ENCODE data around the gene ENTHD1. TPM values are rescaled to one million over a fixed set of nuclear protein-coding genes. Genes with fewer than 3 reads are reported as not detected.

ENTHD1 gene
- total and polyA plus RNA-seq, 10 of the 15 experiments (the other 5 are each of a cell fraction or from before 2014, with no cell fraction given) = 0.09 to 0.52 (median 0.21) TPM; not detected in 1

GRCh38 chr22:39765046-39765445 is 128.5 kb downstream of the ENTHD1 start:
- no peaks in the 10 kb centered on the region for H3K27me3 ChIP-seq (replicated peaks in 1 of 2; ENCODE audit: control insufficient read depth in 2 of 2, insufficient read depth in 2 of 2, low read length in 1 of 2)
- no peaks in the 10 kb centered on the region for H3K36me3 ChIP-seq (ENCODE audit: control insufficient read depth in 2 of 2, insufficient read depth in 2 of 2, low read length in 1 of 2)
- no TSS peak for BruUV-seq (replicated peaks)
- in situ Hi-C loops (cut with MboI) = no loop called here
- no peaks in the 10 kb centered on the region for H3K79me2 ChIP-seq (ENCODE audit: control insufficient read depth, insufficient read depth, low read length)
- 0 out of 2 replicates have a peak overlapping the region, but pooled peaks have one; percentile 16 for H2AFZ ChIP-seq (ENCODE audit: control insufficient read depth, low read depth, low read length)
- ChIA-PET POLR2A (interaction anchor here (1.0 kb wide), 1 partner anchor 152 kb away, joined by 4 read pairs; no protein-coding TSS in a partner anchor), SMC1A (ENCODE audit: uncharacterized antibody, unreplicated experiment) (interaction anchor here (0.7 to 2.5 kb wide), 7 partner anchors 8 to 156 kb away, joined by 3 to 22 read pairs (median 4); no protein-coding TSS in a partner anchor), CTCF (interaction anchor here (1.1 to 2.0 kb wide), 2 partner anchors 93 to 259 kb away, joined by 4 to 9 read pairs; no protein-coding TSS in a partner anchor), RAD21 (ENCODE audit: unreplicated experiment) (interaction anchor here (1.1 to 1.4 kb wide), 2 partner anchors 168 to 260 kb away, joined by 4 to 5 read pairs; no protein-coding TSS in a partner anchor)
- intact Hi-C loops (cut with micrococcal nuclease; ENCODE audit: unreplicated experiment) = no loop called here
- FAIRE-seq = no peak
- no peak overlapping the region for H3K4me2 ChIP-seq (ENCODE audit: control insufficient read depth, insufficient read depth)
- H3K27ac ChIP-seq (ENCODE audit: control insufficient read depth, insufficient read depth) = no peak overlapping the region
- no peak for DNase-seq (ENCODE audit: low read depth, low spot score)
- no peak overlapping the region for H3K4me3 ChIP-seq
- no peak overlapping the region for H3K9ac ChIP-seq (ENCODE audit: control insufficient read depth, insufficient read depth, low read length)
- TF ChIP-seq IKZF1 (conservative IDR thresholded peaks at IDR 0.05) = no peak
- TF ChIP-seq RCOR1 (conservative IDR thresholded peaks at IDR 0.05; ENCODE audit: low read depth, low read length) = no peak
- no peaks in the 10 kb centered on the region for H3K9me3 ChIP-seq (replicated peaks; ENCODE audit: control insufficient read depth, insufficient read depth, low read length)
- ATAC-seq = no peak; the same call in 2 of the 3 replicates
- H4K20me1 ChIP-seq (ENCODE audit: control insufficient read depth, insufficient read depth) = no peaks in the 10 kb centered on the region
- 41% methylated on average over 3 of the region's 3 CpGs for WGBS (ENCODE audit: insufficient coverage, insufficient replicate concordance, low lambda C conversion rate, missing lambda C conversion rate)
- no peaks in the 10 kb centered on the region for H3K4me1 ChIP-seq (ENCODE audit: control insufficient read depth, insufficient read depth, low read length)

DNA sequence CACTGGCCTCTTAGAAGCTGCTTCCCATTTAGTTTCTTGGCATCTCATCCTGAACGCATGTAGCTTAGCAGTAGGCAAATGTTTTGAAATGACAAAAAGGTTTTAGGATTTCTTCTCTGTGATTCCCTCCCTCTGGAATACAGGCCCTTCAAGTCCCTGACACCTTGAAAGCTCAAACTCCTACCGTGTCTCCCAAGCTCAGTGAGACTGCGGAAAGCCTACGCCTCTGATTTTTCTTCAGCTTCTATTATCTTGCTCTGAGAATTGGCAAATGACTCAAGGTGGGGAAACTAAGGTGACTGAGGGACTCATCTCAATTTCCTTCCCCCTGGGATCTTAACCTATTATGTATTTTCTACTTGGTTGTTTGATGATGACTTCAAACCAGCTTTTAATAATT is 130.3 kb downstream of the ENTHD1 start:
- Histone ChIP-seq H3K4me3 (no peak overlapping the region), H3K4me1 (ENCODE audit: control insufficient read depth, insufficient read depth, low read length) (no peaks in the 10 kb centered on the region), H3K79me2 (ENCODE audit: control insufficient read depth, insufficient read depth, low read length) (no peaks in the 10 kb centered on the region), H3K27ac (ENCODE audit: control insufficient read depth, insufficient read depth) (no peak overlapping the region), H3K36me3 (ENCODE audit: control insufficient read depth in 2 of 2, insufficient read depth in 2 of 2, low read length in 1 of 2) (no peaks in the 10 kb centered on the region), H3K4me2 (ENCODE audit: control insufficient read depth, insufficient read depth) (no peak overlapping the region), H3K27me3 (replicated peaks in 1 of 2; ENCODE audit: control insufficient read depth in 2 of 2, insufficient read depth in 2 of 2, low read length in 1 of 2) (no peaks in the 10 kb centered on the region), H4K20me1 (ENCODE audit: control insufficient read depth, insufficient read depth) (no peaks in the 10 kb centered on the region), H3K9ac (ENCODE audit: control insufficient read depth, insufficient read depth, low read length) (no peak overlapping the region), H3K9me3 (replicated peaks; ENCODE audit: control insufficient read depth, insufficient read depth, low read length) (no peaks in the 10 kb centered on the region), H2AFZ (ENCODE audit: control insufficient read depth, low read depth, low read length) (no peak overlapping the region)
- no peak for TF ChIP-seq ZNF24 (IDR thresholded peaks at IDR 0.05)
- DNase-seq (ENCODE audit: low read depth, low spot score) = no peak
- CTCF ChIA-PET = interaction anchor here (1.0 to 1.5 kb wide), 3 partner anchors 8 to 261 kb away, joined by 3 to 4 read pairs (median 4); no protein-coding TSS in a partner anchor
- no TSS peak for BruUV-seq (replicated peaks)
- RAD21 ChIA-PET (ENCODE audit: unreplicated experiment) = interaction anchor here (1.0 to 1.1 kb wide), 2 partner anchors 11 to 136 kb away, joined by 3 to 6 read pairs; no protein-coding TSS in a partner anchor
- in situ Hi-C loops (cut with MboI) = no loop called here
- 79% methylated on average over 4 of the region's 4 CpGs for WGBS (ENCODE audit: insufficient coverage, insufficient replicate concordance, low lambda C conversion rate, missing lambda C conversion rate)
- POLR2A ChIA-PET = interaction anchor here (0.6 kb wide), 1 partner anchor 18 kb away, joined by 3 read pairs; no protein-coding TSS in a partner anchor
- intact Hi-C loops (cut with micrococcal nuclease; ENCODE audit: unreplicated experiment) = no loop called here
- SMC1A ChIA-PET (ENCODE audit: uncharacterized antibody, unreplicated experiment) = interaction anchor here (0.6 to 2.5 kb wide), 3 partner anchors 10 to 105 kb away, joined by 3 to 7 read pairs (median 3); no protein-coding TSS in a partner anchor
- no peak for FAIRE-seq
- ATAC-seq = no peak

Measured in GM12878 (cell line).